ENCODE results near the gene COL23A1.

COL23A1 gene

GRCh38 chr5:178577376-178577839 lies 12.8 kb downstream of the COL23A1 start:
- H3K27ac Mint-ChIP-seq, result no peak overlapping the region
- H3K4me3 Mint-ChIP-seq, result no peak overlapping the region
- no peaks in the 10 kb centered on the region for H3K9me3 Mint-ChIP-seq
- peaks cover 23% of the 10 kb centered on the region for H3K27me3 Mint-ChIP-seq
- no peaks in the 10 kb centered on the region for H3K36me3 Mint-ChIP-seq
- ATAC-seq, result no peak
- no peaks in the 10 kb centered on the region for H3K4me1 Mint-ChIP-seq

GRCh38 chr5:178576591-178577351 lies 13.4 kb downstream of the COL23A1 start:
- peaks cover 5% of the 10 kb centered on the region for H3K9me3 Mint-ChIP-seq
- H3K27me3 Mint-ChIP-seq, result peaks cover 29% of the 10 kb centered on the region
- no peaks in the 10 kb centered on the region for H3K4me1 Mint-ChIP-seq
- no peak overlapping the region for H3K4me3 Mint-ChIP-seq
- H3K36me3 Mint-ChIP-seq, result no peaks in the 10 kb centered on the region
- peak; percentile 54 for ATAC-seq
- H3K27ac Mint-ChIP-seq, result no peak overlapping the region

GRCh38 chr5:178573216-178573615 lies 17.0 kb downstream of the COL23A1 start:
- Mint-ChIP-seq H3K4me3 (no peak overlapping the region), H3K27me3 (peaks cover 53% of the 10 kb centered on the region), H3K4me1 (no peaks in the 10 kb centered on the region), H3K9me3 (peaks cover 7% of the 10 kb centered on the region), H3K36me3 (no peaks in the 10 kb centered on the region), H3K27ac (no peak overlapping the region)
- ATAC-seq, result no peak

- Mint-ChIP-seq H3K36me3 (no peaks in the 10 kb centered on the region), H3K27me3 (peaks cover 53% of the 10 kb centered on the region), H3K4me1 (no peaks in the 10 kb centered on the region), H3K9me3 (peaks cover 7% of the 10 kb centered on the region), H3K4me3 (no peak overlapping the region), H3K27ac (no peak overlapping the region)
- ATAC-seq, result no peak
These were observed 17.6 kb downstream of the COL23A1 start for GRCh38 chr5:178572617-178573016.

DNA sequence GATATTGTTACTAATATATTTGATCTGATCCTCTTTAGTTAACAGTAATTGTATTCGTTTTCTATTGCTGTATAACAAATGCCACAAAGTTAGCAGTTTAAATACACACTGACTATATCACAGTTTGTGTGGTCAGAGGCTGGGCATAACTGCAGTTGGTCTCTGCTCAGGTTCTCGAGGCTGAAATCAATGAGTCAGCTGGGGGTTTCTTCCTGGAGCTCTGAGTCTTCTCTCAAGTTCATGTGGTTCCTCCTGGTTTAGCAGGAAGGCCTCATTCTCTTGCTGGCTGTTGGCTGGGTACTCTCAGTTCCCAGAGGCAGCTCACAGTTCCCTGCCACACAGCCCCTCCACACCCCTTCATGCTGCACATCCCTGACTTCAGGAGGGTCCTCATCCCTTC lies 20.7 kb downstream of the COL23A1 start:
- Mint-ChIP-seq H3K27me3 (peaks cover 34% of the 10 kb centered on the region), H3K4me3 (no peak overlapping the region), H3K4me1 (no peaks in the 10 kb centered on the region), H3K27ac (no peak overlapping the region), H3K9me3 (peaks cover 7% of the 10 kb centered on the region), H3K36me3 (no peaks in the 10 kb centered on the region)
- no peak for ATAC-seq

- peaks cover 43% of the 10 kb centered on the region for H3K27me3 Mint-ChIP-seq
- peaks cover 7% of the 10 kb centered on the region for H3K4me1 Mint-ChIP-seq
- H3K27ac Mint-ChIP-seq, result no peak overlapping the region
- no peak for ATAC-seq
- peaks cover 2% of the 10 kb centered on the region for H3K9me3 Mint-ChIP-seq
- no peak overlapping the region for H3K4me3 Mint-ChIP-seq
- peaks cover 5% of the 10 kb centered on the region for H3K36me3 Mint-ChIP-seq
These were observed 25.2 kb downstream of the COL23A1 start for GRCh38 chr5:178564811-178565550.

- H3K4me1 Mint-ChIP-seq, result peaks cover 12% of the 10 kb centered on the region
- peaks cover 2% of the 10 kb centered on the region for H3K9me3 Mint-ChIP-seq
- peaks cover 39% of the 10 kb centered on the region for H3K27me3 Mint-ChIP-seq
- no peak for ATAC-seq
- no peak overlapping the region for H3K27ac Mint-ChIP-seq
- no peak overlapping the region for H3K4me3 Mint-ChIP-seq
- H3K36me3 Mint-ChIP-seq, result peaks cover 5% of the 10 kb centered on the region
These were observed 25.8 kb downstream of the COL23A1 start for GRCh38 chr5:178564397-178564796.

- peaks cover 41% of the 10 kb centered on the region for H3K27me3 Mint-ChIP-seq
- H3K4me3 Mint-ChIP-seq, result no peak overlapping the region
- no peak for ATAC-seq
- H3K4me1 Mint-ChIP-seq, result peaks cover 16% of the 10 kb centered on the region
- H3K36me3 Mint-ChIP-seq, result peaks cover 5% of the 10 kb centered on the region
- peaks cover 2% of the 10 kb centered on the region for H3K9me3 Mint-ChIP-seq
- H3K27ac Mint-ChIP-seq, result no peak overlapping the region
These were observed 26.6 kb downstream of the COL23A1 start for GRCh38 chr5:178563621-178564020.

GRCh38 chr5:178561746-178562264 lies 28.4 kb downstream of the COL23A1 start:
- H3K4me3 Mint-ChIP-seq, result no peak overlapping the region
- H3K4me1 Mint-ChIP-seq, result peaks cover 16% of the 10 kb centered on the region
- no peak overlapping the region for H3K27ac Mint-ChIP-seq
- ATAC-seq, result no peak
- H3K27me3 Mint-ChIP-seq, result peaks cover 50% of the 10 kb centered on the region
- peaks cover 5% of the 10 kb centered on the region for H3K36me3 Mint-ChIP-seq
- H3K9me3 Mint-ChIP-seq, result peaks cover 2% of the 10 kb centered on the region

DNA sequence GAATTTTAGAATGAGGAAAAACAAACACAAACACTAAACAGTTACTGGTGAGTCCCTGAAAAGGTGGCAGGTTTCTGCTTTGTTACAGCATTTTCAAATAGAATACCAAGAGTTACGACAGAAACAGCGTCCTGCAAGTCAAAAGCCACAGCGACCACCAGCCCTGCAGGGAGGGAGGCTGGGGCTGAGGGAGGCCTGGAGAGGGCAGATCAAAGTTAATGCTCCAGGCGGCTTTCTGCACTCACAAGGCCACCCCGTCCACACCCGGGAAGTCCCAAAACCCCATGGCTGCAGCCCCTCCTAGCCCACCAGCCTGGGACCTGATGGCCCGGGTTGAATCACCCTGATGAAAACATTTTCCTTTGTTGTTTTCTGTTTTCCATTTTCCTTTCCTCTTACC lies 29.3 kb downstream of the COL23A1 start:
- H3K4me3 Mint-ChIP-seq, result no peak overlapping the region
- no peak overlapping the region for H3K27ac Mint-ChIP-seq
- peaks cover 2% of the 10 kb centered on the region for H3K9me3 Mint-ChIP-seq
- peaks cover 52% of the 10 kb centered on the region for H3K27me3 Mint-ChIP-seq
- ATAC-seq, result no peak
- H3K36me3 Mint-ChIP-seq, result peaks cover 5% of the 10 kb centered on the region
- H3K4me1 Mint-ChIP-seq, result peaks cover 16% of the 10 kb centered on the region

DNA sequence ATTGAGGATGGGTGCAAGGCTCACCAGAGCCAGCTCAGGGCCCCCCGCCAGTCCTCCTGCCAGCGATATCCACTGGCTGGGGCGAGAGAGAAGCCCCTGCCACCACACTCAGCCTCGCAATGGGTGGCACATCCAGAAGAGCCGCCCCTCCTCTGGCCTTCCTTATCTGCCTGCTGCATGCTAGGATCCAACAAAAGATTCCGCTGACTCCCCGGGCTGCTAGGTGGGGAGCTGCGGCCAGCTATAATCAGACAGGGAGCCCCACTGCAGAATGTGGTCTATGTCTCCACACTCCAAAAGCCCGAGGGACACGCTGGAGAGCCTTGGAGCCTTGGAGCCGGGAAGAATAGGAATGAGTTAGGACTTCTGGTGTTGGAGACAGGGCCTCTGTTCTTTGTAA lies 32.8 kb downstream of the COL23A1 start:
- no peak overlapping the region for H3K27ac Mint-ChIP-seq
- ATAC-seq, result no peak
- H3K36me3 Mint-ChIP-seq, result peaks cover 5% of the 10 kb centered on the region
- H3K4me1 Mint-ChIP-seq, result peaks cover 16% of the 10 kb centered on the region
- peaks cover 2% of the 10 kb centered on the region for H3K9me3 Mint-ChIP-seq
- peaks cover 65% of the 10 kb centered on the region for H3K27me3 Mint-ChIP-seq
- no peak overlapping the region for H3K4me3 Mint-ChIP-seq

DNA sequence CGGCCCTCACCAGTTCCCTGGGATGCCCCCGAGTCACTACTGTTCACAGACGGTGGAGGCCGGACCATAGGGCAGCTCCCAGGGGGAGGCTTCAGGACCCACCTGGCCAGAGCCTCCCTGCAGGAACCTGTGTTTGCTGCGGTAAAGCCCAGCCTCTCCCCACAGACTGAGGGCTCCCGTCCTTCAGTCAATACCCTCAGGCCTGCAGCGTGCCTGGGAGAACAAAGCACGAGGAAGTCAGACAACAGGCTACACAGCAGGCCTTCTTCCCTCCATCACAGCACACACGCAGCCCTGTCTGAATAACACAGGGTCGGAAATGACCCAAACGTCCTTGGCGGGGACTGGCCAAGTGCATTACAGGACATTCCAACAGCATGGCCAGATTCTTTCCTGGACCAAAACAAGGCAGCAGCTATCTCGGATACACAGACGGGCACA lies 34.4 kb downstream of the COL23A1 start:
- no peak for ATAC-seq
- H3K27me3 Mint-ChIP-seq, result peaks cover 64% of the 10 kb centered on the region
- no peaks in the 10 kb centered on the region for H3K9me3 Mint-ChIP-seq
- H3K36me3 Mint-ChIP-seq, result no peaks in the 10 kb centered on the region
- H3K4me3 Mint-ChIP-seq, result no peak overlapping the region
- peaks cover 16% of the 10 kb centered on the region for H3K4me1 Mint-ChIP-seq
- H3K27ac Mint-ChIP-seq, result no peak overlapping the region

DNA sequence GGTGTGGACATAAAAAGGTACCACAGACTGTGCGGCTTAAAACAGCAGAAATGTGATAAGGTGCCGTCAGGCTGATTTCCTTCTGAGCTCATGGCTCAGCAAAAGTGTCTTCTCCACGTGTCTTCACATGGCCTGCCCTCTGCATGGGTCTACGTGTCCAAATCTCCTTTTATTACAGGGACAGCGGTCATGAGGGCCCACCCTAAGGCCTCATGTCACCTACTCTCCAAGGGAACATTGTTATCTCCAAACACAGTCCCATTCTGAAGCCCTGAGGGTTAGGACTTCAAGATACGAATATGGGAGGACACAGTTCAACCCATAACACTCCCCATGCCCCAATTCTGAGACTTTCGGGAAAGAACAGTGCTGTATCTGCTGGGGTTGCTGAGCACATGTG lies 35.2 kb downstream of the COL23A1 start:
- H3K4me3 Mint-ChIP-seq, result no peak overlapping the region

GRCh38 chr5:178554311-178554710 lies 35.9 kb downstream of the COL23A1 start:
- Mint-ChIP-seq H3K9me3 (no peaks in the 10 kb centered on the region), H3K36me3 (no peaks in the 10 kb centered on the region), H3K27me3 (peaks cover 54% of the 10 kb centered on the region), H3K4me3 (no peak overlapping the region), H3K27ac (no peak overlapping the region), H3K4me1 (peaks cover 3% of the 10 kb centered on the region)
- ATAC-seq, result no peak

More for the DNA sequence above, 35.2 kb downstream of the COL23A1 start:
- no peak for ATAC-seq
- Mint-ChIP-seq H3K27me3 (peaks cover 57% of the 10 kb centered on the region), H3K27ac (no peak overlapping the region), H3K36me3 (no peaks in the 10 kb centered on the region), H3K4me1 (peaks cover 9% of the 10 kb centered on the region), H3K9me3 (no peaks in the 10 kb centered on the region)

DNA sequence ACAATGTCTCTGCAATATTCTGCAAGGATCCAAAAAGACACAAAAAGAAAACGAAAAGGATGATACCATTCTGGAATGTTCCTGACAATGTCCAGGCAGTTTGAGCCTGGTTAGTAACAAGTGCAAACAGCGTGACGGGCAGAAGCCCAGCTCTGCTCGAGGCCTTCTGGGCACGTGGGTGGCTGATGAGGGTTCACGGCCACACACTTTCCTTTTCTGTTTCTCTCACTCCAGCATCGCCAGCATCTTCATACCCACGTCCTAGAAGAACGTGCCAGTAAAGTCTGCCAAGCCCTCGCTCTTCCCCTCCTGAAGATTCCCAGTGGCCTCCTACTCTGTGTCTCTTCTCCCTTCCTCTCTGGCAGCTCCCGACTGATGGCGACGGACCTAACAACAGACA lies 36.7 kb downstream of the COL23A1 start:
- no peak overlapping the region for H3K4me3 Mint-ChIP-seq
- ATAC-seq, result no peak
- no peaks in the 10 kb centered on the region for H3K9me3 Mint-ChIP-seq
- H3K4me1 Mint-ChIP-seq, result no peaks in the 10 kb centered on the region
- no peaks in the 10 kb centered on the region for H3K36me3 Mint-ChIP-seq
- no peak overlapping the region for H3K27ac Mint-ChIP-seq
- peaks cover 50% of the 10 kb centered on the region for H3K27me3 Mint-ChIP-seq

Measured in stimulated activated memory B cell treated with anti-CD40 and anti-IgM and Interleukin-4, amounts not matched to agents 10 μg/mL and 1 μg/mL and 100 μg/mL, for 72 hours (primary cell).